HepG2 (cell line): ENCODE measurements around the gene FANK1. TPM values are rescaled to one million over a fixed set of nuclear protein-coding genes. Genes with fewer than 3 reads are reported as not detected.
"Not testable (repeated sequence)": the region's sequence is repeated elsewhere in the genome, so short reads cannot be mapped to it uniquely, and the experiment has no call there.

Experiments
- ATAC-seq: fragments of 200-7000 bp; cut with Tn5 transposase; 3 replicates; pipeline ENCODE4 v1.9.1; 2020; ENCODE audit warnings: mild to moderate bottlenecking, moderate library complexity
- BruUV-seq: library from RNA; stranded (reverse); fragments of 400-500 nt; replicated peaks from 2 replicates; lab custom pipeline; 2021; lab: Mats Ljungman, UMichigan
- CTCF ChIA-PET: fragments of 300-600 bp; formaldehyde crosslinking; extraction: SDS; loops from one replicate; lab custom pipeline; 2021; ENCODE audit warnings: low total read pairs, inconsistent platforms, low intra/inter-chr PET ratio; lab: Yijun Ruan, JAX
- POLR2A ChIA-PET: fragments of 350-600 bp; sonication (Branson Sonifier 250); formaldehyde crosslinking; loops from one replicate; lab custom pipeline; 2020; ENCODE audit warnings: antibody characterized with exemption, inconsistent platforms; lab: Yijun Ruan, JAX
- DNase-seq: peaks from one replicate; pipeline ENCODE4 v3.0.0-alpha.2; 2015; ENCODE audit warnings: low spot score
- FAIRE-seq: peaks from 3 replicates; lab custom pipeline; 2011; peaks lifted over from hg19 to GRCh38; lab: Jason Lieb, UNC
- H2AFZ ChIP-seq: one replicate; pipeline ENCODE4 v1.6.1; 2011; ENCODE audit warnings: low read length, inconsistent platforms
- H3K27ac ChIP-seq: fragments of 300-600 bp; 3 replicates; pipeline ENCODE4 v1.8.0; 2011; ENCODE audit warnings: mixed run types, mild to moderate bottlenecking, mixed read lengths, low read length, inconsistent platforms; ENCODE audit not compliant: insufficient read depth; ENCODE audit errors: extremely low read length
- H3K27me3 ChIP-seq, 2 experiments: fragments of 200-600 bp in 1 of 2; 2 replicates in 1 of 2; 3 replicates in 1 of 2; pipeline versions ENCODE4 v1.6.0 to v1.8.0; 2011; ENCODE audit warnings: low read length in 2 of 2, mild to moderate bottlenecking in 2 of 2, moderate library complexity in 2 of 2, inconsistent platforms in 1 of 2; ENCODE audit not compliant: insufficient read depth in 2 of 2, control insufficient read depth in 1 of 2
- H3K36me3 ChIP-seq, 2 experiments: fragments of 200-600 bp in 1 of 2; replicated peaks in 1 of 2; 2 replicates in 1 of 2; 3 replicates in 1 of 2; pipeline versions ENCODE4 v1.5.1 to v1.8.0; 2011; ENCODE audit warnings: low read length in 2 of 2, inconsistent platforms in 1 of 2; ENCODE audit not compliant: insufficient read depth in 2 of 2, control insufficient read depth in 1 of 2
- H3K4me1 ChIP-seq: 2 replicates; pipeline ENCODE4 v1.5.1; 2012; ENCODE audit warnings: low read length, inconsistent platforms; ENCODE audit not compliant: insufficient read depth
- H3K4me2 ChIP-seq: 2 replicates; pipeline ENCODE4 v1.6.0; 2011; ENCODE audit warnings: low read depth, low read length, inconsistent platforms
- H3K4me3 ChIP-seq, 3 experiments: fragments of 200-600 bp in 1 of 3; sonication (generic), shearing (Covaris generic) in 1 of 3; replicated peaks in 1 of 3; 2 replicates each; pipeline ENCODE4 v1.5.1; 2011 to 2016; ENCODE audit warnings: low read length in 3 of 3, inconsistent platforms in 2 of 3, low read depth in 2 of 3, mild to moderate bottlenecking in 2 of 3, control low read depth in 1 of 3, mixed read lengths in 1 of 3; ENCODE audit not compliant: insufficient read depth in 1 of 3
- H3K79me2 ChIP-seq: one replicate; pipeline ENCODE4 v1.6.1; 2011; ENCODE audit warnings: low read length, inconsistent platforms; ENCODE audit not compliant: insufficient read depth
- H3K9ac ChIP-seq: 2 replicates; pipeline ENCODE4 v1.6.0; 2011; ENCODE audit warnings: mild to moderate bottlenecking, low read depth, low read length, inconsistent platforms; ENCODE audit not compliant: insufficient read depth
- H3K9me3 ChIP-seq: 2 replicates; pipeline ENCODE4 v1.5.1; 2012; ENCODE audit warnings: mild to moderate bottlenecking, low read length
- H4K20me1 ChIP-seq: 2 replicates; pipeline ENCODE4 v1.6.0; 2011; ENCODE audit warnings: inconsistent platforms, mild to moderate bottlenecking, low read length, moderate library complexity; ENCODE audit not compliant: insufficient read depth
- SAP130 ChIP-seq: IDR thresholded peaks from 2 replicates; pipeline ENCODE4 v1.6.1; 2016; ENCODE audit warnings: low read depth
- U2AF1 ChIP-seq: fragments of 200-400 bp; formaldehyde crosslinking; optimal IDR thresholded peaks from 2 replicates; pipeline ENCODE3; 2017; ENCODE audit warnings: mild to moderate bottlenecking, low read depth, low read length
- ZNF850 ChIP-seq: sonication (generic); formaldehyde crosslinking; conservative IDR thresholded peaks from 2 replicates; pipeline ENCODE4 v1.9.0; 2021; ENCODE audit warnings: mild to moderate bottlenecking, missing genetic modification reagents
- WGBS: methylation state at CpG from one replicate; pipeline ENCODE4 v1.1.6; 2017; ENCODE audit warnings: low lambda C conversion rate; 5-methylcytosine and 5-hydroxymethylcytosine counted together
- in situ Hi-C: cut with HindIII; loops from 2 replicates; pipeline ENCODE4 v1.10.0; 2017; ENCODE audit warnings: low pct_unique_long_range_greater_than_20kb; ENCODE audit not compliant: extremely low pct_ligation_motif_present
- intact Hi-C: fragments of 100-400 bp; cut with micrococcal nuclease; formaldehyde crosslinking; loops from one replicate; pipeline ENCODE4 v1.10.0; 2022; ENCODE audit not compliant: unreplicated experiment
- polyA plus RNA-seq, 8 experiments: library from polyadenylated mRNA; depleted of rRNA in 3 of 8; stranded (reverse) in 7 of 8; unstranded in 1 of 8; fragments of >200 nt; fragmentation: Illumina TruSeq in 4 of 8; extraction: Trizol in 4 of 8; gene quantifications; 2 replicates each; pipeline versions ENCODE4 v1.2.1 to v1.2.3, GENCODE V29; 2011 to 2016; ENCODE audit warnings: low read depth in 4 of 8, missing spikeins in 1 of 8, mixed read lengths in 1 of 8; ENCODE audit not compliant: insufficient read depth in 1 of 8
- total RNA-seq, 5 experiments: library from RNA; depleted of rRNA; stranded (reverse); fragments of >200 nt; fragmentation: Illumina TruSeq; extraction: Trizol; gene quantifications; 2 replicates each; pipeline ENCODE4 v1.2.3, GENCODE V29; 2016; ENCODE audit warnings: low read depth in 1 of 5

FANK1 gene
- total and polyA plus RNA-seq, 2 of the 13 experiments (the other 11 are each of a cell fraction or from before 2014, with no cell fraction given): 0.22 TPM; not detected in 1

- 95% methylated on average over 3 of the region's 3 CpGs for WGBS
- CTCF ChIA-PET: no interaction called here
Observed at GRCh38 chr10:125886914-125887512, 9.4 kb upstream of the FANK1 start.

DNA sequence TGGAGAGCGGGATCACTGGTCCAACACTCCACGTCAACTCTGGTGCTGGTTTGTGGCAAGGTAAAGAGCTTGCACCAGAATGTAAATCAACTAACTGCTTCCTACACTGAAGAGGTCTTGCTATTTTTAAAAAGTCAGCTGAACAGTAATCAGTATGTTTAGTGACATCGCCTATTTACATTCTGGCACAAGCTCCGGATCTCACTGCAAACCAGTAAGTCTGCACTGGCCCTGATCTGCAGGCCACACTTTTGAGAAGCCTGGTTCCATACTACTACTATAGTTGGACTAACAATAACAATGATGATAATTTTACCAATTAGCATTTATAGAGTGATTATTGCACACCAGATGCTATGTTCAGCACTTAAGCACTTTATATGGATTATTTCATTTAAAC, 6.9 kb upstream of the FANK1 start:
- H3K27ac ChIP-seq, H3K79me2 ChIP-seq, POLR2A ChIA-PET: not testable (repeated sequence)

More at GRCh38 chr10:125886914-125887512, 9.4 kb upstream of the FANK1 start:
- DNase-seq: no peak
- no peaks in the 10 kb centered on the region for H3K27me3 ChIP-seq
- no peak overlapping the region for H2AFZ ChIP-seq
- no peak overlapping the region for H3K27ac ChIP-seq
- in situ Hi-C loops (no loop called here), intact Hi-C loops (no loop called here)
- peaks cover under 1% of the 10 kb centered on the region; the same call in 1 of the 2 replicates for H3K4me1 ChIP-seq
- no peak overlapping the region for H3K4me3 ChIP-seq
- no peak for FAIRE-seq
- no TSS peak for BruUV-seq
- POLR2A ChIA-PET: no interaction called here
- H3K9ac ChIP-seq: no peak overlapping the region
- H3K36me3 ChIP-seq: no peaks in the 10 kb centered on the region
- no peaks in the 10 kb centered on the region for H3K79me2 ChIP-seq
- peaks cover 14% of the 10 kb centered on the region for H3K9me3 ChIP-seq
- ATAC-seq: no peak
- no peak overlapping the region for H3K4me2 ChIP-seq
- TF ChIP-seq U2AF1 (no peak), ZNF850 (no peak)
- H4K20me1 ChIP-seq: no peaks in the 10 kb centered on the region

More for the DNA sequence above, 6.9 kb upstream of the FANK1 start:
- intact Hi-C loops, DNase-seq, H3K36me3 ChIP-seq, FAIRE-seq, H3K27me3 ChIP-seq, H2AFZ ChIP-seq, H3K9ac ChIP-seq, H3K4me3 ChIP-seq, in situ Hi-C loops, H4K20me1 ChIP-seq, CTCF ChIA-PET, H3K4me2 ChIP-seq, BruUV-seq: not testable (repeated sequence)
- Histone ChIP-seq H3K9me3 (peaks cover 17% of the 10 kb centered on the region), H3K4me1 (peaks cover 13% of the 10 kb centered on the region; the same call in 1 of the 2 replicates)
- ATAC-seq: peak; percentile 57
- 0 out of 2 replicates have a peak, but pooled peaks have one; percentile 21 for TF ChIP-seq SAP130
- WGBS: 65% methylated on average over 4 of the region's 4 CpGs
